Activated T-cell treated with anti-CD3 and anti-CD28 coated beads, Interleukin-2, amount 50 U/mL, for 1 hour (primary cell): ENCODE measurements around the gene SOWAHC.
"Not testable (repeated sequence)": the region's sequence is repeated elsewhere in the genome, so short reads cannot be mapped to it uniquely, and the experiment has no call there.

Source experiments
- DNase-seq: peaks from one replicate; pipeline ENCODE4 v3.0.0-alpha.2; 2020

Gene SOWAHC, protein sequence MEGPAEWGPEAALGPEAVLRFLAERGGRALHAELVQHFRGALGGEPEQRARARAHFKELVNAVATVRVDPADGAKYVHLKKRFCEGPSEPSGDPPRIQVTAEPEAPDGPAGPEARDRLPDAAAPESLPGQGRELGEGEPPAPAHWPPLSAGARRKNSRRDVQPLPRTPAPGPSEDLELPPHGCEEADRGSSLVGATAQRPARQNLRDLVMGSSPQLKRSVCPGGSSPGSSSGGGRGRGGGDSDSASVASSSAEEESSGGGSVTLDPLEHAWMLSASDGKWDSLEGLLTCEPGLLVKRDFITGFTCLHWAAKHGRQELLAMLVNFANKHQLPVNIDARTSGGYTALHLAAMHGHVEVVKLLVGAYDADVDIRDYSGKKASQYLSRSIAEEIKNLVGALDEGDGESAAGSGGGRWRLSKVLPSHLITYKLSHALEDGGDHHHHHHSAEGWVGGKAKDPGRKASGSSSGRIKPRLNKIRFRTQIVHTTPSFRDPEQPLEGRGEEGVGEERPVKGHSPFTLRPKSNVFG

DNA sequence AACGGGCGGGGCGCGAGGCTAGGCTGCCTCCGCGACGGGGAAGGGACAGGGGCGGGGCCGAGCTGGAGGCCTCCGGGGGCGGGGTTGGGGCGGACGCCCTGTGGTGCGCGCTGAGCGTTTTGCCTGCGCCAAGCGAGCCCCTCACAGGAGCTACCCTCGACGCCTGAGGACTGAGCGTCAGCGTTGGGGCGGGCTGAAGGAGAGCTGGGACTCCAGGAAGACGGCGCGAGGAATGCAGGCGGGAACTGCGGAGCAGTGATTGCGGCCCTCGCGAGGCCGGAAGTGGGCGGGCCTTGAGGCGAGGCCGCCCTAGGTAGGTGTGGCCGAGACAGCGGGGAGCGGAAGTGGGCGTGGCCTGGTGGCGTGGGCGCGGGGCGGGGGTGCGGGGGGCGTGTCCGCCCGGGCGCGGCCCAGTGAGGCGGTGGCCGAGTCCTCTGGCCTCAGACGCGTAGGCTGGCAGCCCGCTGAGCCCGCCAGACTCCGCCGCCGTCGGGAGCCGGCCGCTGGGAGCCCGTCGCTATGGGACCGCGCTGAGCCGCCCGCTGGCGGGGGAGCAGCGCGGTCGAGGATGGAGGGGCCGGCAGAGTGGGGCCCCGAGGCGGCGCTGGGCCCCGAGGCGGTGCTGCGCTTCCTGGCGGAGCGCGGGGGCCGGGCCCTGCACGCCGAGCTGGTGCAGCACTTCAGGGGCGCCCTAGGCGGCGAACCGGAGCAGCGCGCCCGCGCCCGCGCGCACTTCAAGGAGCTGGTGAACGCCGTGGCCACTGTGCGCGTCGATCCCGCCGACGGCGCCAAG is at the start of gene SOWAHC, which contains the start of gene SEPTIN10:
TSS of gene SOWAHC (plus strand) at position 443 of the 793 bp plus-strand sequence. CDS start at position 569, 126 bp downstream.
TSS of gene SEPTIN10 (minus strand) at position 45 of the 793 bp plus-strand sequence. CDS start 139 bp downstream, outside the sequence.
- DNase-seq, result peak; percentile 84

DNA sequence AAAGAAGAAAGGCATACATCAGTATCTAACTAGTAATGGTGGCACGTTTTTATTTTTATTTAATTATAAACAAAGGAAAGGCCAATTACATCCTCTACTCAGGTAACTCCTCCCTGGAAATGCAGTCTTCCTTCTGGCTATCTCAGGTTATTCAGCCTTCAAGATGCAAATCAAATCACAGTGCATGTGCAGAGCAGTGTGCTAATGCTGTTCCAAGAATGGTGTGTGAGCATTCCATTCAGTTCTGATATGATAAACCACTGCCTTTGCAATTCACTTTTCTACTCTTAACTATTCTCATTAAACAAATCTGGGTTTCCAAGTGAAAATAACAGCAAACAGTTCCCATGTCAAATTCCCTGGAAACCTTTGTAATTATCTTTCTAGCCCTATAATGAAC is 38.8 kb upstream of the SOWAHC start:
- DNase-seq, result no peak

DNA sequence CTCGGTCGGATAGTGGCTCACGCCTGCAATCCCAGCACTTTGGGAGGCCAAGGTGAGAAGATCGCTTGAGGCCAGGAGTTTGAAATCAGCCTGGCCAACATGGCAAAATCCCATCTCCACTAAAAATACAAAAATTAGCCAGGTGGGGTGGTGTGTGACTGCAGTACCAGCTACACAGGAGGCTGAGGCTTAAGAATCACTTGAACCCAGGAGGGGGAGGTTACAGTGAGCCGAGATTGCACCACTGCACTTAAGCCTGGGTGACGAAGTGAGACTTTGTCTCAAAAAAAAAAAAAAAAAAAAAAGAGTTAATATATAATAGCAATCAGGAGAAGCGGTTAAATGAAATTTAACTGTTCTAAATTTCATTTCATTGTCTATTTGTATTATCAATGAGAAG is 36.5 kb upstream of the SOWAHC start:
- DNase-seq, result not testable (repeated sequence)

DNA sequence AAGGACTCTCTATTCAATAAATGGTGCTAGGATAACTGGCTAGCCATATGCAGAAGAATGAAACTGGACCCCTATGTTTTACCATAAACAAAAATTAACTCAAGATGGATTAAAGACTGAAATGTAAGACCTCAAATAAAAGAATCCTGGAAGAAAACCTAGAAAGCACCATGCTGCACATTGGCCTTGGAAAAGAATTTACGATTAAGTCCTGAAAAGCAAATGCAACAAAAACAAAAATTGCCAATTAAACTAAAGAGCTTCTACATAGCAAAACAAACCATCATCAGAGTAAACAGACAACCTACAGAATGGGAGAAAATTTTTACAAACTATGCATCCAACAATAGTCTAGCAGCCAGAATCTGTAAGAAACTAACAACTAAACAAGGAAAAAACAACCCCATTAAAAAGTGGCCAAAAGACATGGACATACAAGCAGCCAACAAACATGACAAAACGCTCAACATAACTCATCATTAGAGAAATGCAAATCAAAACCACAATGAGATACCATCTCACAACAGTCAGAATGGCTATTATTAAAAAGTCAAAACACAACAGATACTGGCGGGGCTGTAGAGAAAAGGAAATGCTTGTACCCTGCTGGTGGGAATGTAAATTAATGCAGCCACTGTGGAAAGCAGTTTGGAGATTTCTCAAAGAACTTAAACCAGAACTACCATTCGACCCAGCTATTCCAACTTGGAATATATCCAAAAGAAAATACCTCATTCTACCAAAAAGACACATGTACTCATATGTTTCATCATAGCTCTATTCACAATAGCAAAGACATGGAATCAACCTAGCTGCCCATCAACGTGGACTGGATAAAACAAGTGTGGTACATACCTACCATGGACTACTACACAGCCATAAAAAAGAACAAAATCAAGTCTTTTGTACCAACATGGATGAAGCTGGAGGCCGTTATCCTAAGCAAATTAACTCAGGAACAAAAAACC is 31.0 kb upstream of the SOWAHC start:
- DNase-seq, result no peak

DNA sequence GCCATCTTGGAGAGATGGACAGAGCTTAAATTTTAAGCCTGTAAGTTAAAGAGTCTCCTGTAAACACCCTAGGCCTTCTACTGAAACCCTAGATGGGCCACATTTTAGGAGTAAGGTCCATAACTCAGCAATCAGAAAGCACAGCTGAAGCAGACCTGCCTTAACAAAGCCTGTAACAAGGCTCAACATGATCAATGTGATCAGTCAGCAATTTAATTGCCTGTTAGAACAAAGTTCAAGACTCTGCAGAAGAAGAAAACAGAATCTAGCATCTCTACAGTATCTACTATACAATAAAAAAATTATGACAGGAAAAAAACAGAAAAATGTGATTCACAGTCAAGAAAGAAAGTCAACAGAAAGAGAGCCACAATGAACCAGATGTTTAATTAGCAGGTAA is 27.5 kb upstream of the SOWAHC start:
- DNase-seq, result no peak

DNA sequence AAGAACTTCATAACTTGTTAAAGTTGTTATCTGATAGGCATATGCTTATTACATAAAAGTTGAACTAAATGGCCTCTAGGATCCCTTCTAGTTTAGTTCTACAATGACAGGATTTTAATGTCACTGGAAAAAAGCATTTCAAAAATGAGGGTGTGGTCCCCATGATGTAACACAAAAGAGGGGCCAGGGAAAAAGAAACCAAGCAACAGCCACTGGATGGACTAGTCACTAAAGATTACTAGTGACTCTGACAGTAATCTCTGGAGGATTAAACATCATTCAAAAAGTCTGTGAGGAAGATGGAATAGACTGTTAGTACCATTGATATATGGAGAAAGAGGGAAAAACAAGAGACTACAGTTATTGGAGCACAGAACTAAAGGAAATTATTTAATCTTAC is 23.0 kb upstream of the SOWAHC start:
- no peak for DNase-seq

DNA sequence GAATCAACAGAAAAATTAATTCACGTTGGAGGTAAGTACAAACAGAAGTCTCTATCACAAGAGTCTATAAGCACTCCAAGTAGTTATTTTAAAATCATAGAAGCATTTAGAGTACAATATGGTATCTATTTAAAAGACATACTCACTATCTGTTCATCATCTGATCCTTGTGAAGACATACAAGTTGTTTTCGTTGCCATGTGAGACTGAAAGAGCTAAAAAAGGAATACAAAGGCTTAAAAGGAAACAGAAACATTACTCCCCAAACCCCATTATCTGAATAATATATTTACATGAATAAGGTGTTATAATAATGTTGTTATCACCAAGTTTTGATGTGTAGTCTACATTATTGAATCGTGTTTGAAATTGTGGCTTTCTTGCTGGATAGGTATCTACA is 21.3 kb upstream of the SOWAHC start:
- DNase-seq, result no peak

DNA sequence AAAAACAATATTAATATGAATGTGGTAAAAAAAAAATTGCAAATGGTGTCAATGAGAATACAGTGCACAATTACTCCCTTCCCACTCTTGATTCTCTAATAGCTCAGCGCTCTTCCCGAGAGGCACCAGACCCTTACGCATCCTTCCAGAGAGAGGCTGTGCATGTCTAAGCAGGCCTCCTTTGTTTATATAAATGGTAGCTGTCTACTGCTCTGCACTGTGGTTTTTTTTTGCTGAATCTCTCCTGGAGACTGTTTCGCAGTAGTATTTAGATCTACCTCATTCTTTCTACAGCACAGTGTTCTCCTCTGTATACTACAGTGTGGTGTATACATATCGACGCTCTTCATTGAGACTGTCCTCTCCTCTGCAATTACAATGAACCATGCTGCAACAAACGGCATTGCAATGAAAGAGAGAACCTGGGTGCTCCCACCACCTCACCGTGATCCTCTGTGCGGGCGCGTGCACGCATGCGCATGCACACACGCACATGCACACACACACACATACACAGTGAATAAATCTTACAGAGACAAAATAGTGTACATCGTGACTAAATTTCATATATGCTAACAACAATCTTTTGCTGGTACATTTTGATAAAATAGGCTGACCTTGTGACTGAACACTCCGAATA is 19.8 kb upstream of the SOWAHC start:
- no peak for DNase-seq

DNA sequence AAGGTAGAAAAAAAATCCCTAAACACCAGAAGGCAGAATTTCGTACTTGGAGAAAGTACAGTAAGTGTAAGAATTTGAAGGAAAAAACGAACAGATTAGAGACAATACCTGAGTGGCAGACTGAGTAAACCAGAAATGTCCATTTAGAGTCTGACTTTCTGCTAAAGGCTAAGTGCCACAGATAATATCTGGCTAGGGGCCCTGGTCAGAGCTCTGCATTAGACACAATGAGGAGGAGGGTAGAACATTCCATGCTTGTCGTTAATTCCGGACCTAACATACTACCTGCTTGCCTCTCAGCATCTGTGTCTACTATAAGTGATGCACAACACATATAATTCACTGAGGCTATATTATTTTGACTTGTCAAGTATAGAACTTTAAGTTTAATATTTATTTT is 18.5 kb upstream of the SOWAHC start:
- DNase-seq, result no peak

DNA sequence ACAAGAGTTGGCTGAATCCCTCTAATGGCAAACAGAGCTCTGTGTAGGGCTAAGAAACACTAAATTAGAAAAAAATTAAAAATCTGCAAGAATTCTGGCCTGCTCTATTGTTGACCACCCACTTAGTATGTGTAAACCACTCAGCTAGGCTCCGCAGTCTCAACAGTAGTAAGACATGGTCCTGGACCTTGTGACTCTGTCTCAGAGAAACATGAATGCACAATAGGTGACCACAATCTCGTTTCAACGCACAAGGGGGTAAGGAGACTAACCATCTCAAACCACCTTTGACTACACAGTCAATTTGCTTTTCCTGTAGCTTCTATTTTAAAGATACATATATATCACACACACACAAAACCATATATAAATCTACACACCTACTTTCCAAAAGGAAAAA is 16.9 kb upstream of the SOWAHC start:
- no peak for DNase-seq

DNA sequence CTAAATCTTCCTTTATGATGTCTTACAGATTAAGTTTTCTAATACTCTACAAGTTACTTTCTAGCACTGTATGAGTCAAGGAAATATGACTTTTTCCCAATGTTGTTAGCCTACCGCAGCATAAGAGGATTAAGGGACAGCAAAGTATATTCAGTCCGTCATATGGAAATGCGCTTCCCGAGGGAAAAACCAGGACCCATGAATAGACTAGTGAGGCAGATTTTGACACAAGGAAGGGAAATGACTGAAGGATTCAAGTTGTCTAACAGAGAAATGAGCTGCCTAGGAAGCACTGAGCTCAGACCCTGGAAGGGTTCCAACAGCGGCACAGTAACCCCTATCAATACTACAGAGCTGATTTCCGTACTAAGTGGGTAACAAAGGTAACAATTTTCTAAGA is 12.4 kb upstream of the SOWAHC start:
- no peak for DNase-seq

DNA sequence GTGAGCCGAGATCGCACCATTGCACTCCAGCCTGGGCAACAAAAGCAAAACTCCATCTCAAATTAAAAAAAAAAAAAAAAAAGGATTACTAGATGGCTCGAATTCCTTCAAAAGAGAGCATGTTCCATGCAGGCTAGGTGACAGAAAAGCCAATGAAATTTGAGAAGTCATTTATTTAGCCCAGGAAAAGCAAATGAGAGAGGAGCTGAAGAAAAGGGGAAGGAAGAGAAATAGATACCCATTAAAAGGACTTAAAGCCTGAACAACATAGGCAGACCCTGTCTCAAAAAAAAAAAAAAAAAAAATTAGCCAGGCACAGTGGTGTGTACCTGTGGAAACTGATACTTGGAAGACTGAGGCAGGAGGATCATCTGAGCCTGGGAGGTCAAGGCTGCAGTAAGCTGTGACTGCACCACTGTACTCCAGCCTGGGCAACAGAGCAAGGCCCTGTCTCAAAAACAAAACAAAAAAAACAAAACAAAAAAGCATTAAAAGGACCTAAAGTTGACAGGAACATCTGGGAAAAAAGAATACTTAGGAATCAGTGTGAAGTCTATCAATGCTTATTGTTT is 11.5 kb upstream of the SOWAHC start:
- no peak for DNase-seq

DNA sequence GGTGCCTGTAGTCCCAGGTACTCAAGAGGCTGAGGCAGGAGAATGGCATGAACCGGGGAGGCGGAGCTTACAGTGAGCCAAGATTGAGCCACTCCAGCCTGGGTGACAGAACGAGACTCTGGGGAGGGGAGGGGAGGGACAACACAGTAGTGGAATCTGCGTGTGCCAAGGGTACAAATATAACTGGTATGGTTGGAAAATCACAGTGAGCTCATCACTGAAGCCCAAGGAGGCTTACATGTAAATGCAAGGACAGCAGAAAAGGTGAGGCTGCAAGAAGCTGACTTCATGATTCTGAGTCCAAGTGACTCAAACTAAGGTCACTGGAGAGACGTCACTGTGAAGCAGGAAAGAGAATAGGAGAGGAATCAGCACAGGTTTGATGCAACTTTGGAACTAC is 9.6 kb upstream of the SOWAHC start:
- DNase-seq, result no peak

DNA sequence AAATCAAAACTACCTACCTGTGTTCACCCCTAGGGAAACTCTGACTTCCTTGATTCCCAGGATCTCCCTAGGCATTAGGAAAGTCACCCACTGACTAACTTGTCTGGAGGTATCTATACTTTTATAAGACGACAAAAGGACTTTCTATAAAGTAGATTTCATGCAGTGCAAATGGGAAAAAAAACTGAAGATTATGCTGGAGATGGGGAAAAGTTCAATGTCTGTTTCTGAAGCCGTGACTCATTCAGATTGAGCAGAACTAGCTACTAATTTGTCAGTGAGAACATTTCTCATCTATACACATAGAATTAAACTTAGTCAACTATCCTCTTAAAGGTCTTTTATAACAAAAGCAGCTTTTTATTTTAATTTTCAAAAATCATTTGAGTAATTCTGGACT is 6.4 kb upstream of the SOWAHC start:
- no peak for DNase-seq

DNA sequence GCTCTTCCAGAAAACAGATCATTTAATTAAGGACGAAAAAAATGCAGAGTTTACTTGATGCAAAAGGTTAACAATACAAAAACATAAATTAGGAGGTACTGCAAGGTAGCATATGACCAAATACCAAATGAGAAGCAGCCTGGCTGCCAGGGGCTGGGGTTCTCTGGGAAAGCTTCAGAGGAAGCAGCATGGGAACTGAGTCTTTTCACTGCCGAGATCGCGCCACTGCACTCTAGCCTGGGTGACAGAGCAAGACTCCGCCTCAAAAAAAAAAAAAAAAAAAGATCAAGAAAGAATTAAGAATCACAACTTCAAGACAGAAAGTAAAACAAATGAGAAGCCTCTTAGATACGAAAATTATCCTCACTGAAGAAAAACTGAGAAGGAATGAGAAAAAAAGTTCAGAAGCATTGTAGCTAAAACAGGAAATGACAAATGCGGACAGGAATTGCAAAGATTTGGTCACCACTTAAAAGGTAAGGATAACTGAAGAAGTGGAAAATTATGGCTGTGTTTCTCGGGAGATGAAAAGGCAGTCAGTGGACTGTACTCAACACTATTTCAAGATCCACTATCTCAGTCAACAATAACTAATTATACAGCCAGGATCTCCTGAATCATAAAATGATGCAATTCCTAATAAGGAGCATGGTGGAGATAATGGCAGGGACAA is 4.7 kb upstream of the SOWAHC start:
- no peak for DNase-seq

DNA sequence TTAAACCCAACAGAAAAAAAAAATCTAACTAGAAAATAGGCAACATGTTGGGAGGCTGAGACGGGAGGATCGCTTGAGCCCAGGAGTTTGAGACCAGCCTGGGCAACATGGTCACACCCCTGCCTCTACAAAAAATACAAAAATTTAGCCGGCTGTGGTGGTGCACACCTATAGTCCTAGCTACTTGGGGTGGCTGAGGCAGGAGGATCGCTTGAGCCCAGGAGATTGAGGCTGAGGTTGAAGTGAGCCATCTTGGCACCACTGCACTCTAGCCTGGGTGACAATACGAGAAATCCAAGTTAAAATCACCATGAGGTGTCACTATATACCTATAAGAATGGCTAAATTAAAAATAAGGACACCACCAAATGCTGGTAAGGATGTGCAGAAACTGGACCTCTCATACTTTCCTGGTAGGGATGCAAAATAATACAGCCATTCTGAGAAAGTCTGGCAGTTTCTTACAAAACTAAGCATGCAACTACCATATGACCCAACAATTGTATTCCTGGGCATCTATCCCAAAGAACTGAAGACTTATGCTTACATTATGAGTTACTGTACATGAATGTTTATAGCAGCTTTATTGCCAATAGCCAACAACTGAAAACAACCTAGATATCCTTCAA is 2.6 kb upstream of the SOWAHC start:
- no peak for DNase-seq

DNA sequence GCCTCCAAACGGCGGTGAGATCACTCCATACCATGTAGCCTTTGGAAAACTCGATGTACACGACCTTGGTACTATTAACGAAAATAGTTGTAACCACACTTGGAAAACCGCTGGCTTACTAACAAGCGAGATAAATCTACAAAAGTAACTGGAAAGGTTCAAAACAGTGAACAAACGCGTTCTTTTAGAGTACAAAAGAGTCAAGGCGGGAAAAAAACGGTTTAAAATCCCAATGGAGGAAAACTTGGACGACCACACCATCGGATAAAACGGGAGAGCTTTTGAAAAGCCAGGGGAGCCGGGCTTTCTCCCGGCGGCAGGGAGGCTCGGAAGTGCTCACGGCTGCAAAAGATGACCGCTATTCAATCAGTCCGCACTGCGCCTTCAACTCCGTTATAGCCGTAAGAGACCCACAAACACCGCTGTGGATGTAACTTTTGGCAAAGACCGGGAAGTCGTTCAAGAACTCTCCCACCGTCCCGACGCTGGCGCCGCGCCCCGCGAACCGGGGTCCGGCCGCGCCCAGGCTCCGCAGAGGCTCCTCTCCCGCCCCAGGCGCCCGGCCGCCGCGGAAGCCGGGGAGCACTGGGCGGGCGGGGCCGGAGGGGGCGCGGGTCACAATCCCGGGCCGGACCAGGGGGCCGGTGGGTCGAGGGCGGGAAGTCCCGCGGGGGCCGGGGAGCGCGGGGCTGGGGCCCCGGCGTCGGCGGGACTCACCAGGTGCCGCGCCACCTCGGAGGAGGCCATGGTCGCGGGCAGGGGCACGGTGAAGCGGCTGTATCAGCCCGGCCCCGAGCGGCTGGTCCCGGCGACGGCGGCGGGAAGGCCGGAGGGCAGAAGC is 863 bp upstream of the SOWAHC start:
- DNase-seq, result no peak

DNA sequence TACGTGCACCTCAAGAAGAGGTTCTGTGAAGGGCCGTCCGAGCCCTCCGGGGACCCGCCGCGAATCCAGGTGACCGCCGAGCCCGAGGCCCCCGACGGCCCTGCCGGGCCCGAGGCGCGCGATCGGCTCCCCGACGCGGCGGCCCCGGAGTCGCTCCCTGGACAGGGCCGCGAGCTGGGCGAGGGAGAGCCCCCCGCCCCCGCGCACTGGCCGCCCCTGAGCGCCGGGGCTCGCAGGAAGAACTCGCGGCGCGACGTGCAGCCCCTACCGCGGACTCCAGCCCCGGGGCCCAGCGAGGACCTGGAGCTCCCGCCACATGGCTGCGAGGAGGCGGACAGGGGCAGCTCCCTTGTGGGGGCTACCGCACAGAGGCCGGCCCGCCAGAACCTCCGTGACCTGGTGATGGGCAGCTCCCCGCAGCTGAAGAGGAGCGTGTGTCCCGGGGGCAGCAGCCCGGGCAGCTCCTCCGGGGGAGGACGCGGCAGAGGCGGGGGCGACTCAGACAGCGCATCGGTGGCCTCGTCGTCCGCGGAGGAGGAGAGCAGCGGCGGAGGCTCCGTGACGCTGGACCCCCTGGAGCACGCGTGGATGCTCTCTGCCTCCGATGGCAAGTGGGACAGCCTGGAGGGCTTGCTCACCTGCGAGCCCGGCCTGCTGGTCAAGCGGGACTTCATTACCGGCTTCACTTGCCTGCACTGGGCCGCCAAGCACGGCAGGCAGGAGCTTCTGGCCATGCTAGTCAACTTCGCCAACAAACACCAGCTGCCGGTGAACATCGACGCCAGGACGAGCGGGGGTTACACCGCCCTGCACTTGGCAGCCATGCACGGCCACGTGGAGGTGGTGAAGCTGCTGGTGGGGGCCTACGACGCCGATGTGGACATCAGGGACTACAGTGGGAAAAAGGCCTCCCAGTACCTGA is 812 bp downstream of the SOWAHC start:
- peak; percentile 25 for DNase-seq
